GM10266 (cell line): Measurements from ENCODE around the gene NFIA.

Experiments used
- DNase-seq: peaks from one replicate; pipeline ENCODE4 v3.0.0; 2012; ENCODE audit errors: extremely low spot score
- TF ChIP-seq, protein P1 (sequence below): IDR thresholded peaks from 2 replicates; pipeline ENCODE4 v1.5.1; 2012; ENCODE audit warnings: mild to moderate bottlenecking, low read depth; ENCODE audit not compliant: control insufficient read depth, insufficient read depth; ENCODE audit errors: missing control alignments

NFIA gene

DNA sequence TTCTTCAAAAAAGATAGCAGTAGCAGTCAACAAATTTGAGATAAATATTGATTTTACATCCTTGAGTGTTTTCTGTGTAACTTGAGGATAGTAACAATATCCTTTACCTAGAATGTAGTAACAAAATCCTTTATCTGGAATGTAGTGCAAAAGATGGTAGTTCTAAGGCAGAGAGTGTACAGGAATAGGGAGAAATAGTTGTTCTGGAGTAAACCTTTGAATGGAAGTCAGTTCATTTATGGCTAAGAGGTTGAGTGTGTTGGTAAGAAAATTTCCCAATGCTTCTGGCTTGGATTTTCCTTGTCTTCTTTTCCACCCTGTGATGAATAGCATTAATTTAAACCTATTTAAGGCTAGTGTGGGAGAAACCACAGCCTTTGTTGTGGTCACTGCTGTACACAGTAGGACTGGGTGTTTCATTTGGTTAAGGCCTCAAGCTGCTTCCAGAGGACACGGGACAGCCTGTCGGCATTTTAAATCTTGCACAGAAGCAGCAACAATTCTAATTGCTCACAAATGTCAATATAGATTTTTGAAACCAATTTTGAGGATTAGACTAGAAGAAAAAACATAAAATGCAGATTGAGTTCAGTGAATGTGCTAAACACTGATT, 11.3 kb downstream of the NFIA start:
- TF ChIP-seq, protein P1, sequence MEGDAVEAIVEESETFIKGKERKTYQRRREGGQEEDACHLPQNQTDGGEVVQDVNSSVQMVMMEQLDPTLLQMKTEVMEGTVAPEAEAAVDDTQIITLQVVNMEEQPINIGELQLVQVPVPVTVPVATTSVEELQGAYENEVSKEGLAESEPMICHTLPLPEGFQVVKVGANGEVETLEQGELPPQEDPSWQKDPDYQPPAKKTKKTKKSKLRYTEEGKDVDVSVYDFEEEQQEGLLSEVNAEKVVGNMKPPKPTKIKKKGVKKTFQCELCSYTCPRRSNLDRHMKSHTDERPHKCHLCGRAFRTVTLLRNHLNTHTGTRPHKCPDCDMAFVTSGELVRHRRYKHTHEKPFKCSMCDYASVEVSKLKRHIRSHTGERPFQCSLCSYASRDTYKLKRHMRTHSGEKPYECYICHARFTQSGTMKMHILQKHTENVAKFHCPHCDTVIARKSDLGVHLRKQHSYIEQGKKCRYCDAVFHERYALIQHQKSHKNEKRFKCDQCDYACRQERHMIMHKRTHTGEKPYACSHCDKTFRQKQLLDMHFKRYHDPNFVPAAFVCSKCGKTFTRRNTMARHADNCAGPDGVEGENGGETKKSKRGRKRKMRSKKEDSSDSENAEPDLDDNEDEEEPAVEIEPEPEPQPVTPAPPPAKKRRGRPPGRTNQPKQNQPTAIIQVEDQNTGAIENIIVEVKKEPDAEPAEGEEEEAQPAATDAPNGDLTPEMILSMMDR = no peak
- no peak for DNase-seq

DNA sequence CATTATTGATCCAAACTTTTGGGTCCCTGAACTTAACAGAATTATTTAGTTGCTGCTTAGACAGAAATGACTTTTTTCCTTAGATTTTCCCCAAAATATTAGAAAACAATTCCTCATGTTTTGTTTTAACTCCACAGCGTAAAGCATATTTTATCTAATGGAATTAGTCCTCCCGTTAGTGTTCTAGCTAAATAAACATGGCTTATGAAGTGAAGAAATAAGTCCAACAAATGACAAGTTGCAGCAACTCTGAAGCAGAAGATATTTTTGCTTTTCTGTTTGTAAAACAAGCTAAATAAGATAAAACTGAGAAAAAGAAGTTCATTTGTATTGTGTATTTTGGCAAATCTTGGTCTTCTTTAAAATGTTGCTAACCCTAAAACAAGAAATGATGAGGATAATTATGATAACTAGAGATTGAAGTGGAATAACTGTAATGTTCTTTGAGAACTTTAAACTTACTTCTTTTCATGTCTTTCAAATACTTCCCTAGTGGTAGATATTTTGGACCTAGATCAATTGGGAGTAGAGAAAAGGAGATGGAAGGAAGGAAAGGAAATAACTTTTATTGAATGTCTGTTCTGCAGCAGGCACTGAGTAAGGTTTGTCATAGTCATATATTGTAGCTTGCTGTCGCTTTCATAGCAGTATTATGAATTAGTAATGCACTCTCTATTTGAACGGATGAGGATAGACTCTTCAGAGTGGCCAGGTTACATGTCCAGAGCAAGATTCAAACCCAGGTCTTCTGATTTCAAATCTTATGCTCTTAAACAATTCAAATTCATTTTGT, 12.5 kb downstream of the NFIA start:
- TF ChIP-seq, protein P1 = no peak
- no peak for DNase-seq

DNA sequence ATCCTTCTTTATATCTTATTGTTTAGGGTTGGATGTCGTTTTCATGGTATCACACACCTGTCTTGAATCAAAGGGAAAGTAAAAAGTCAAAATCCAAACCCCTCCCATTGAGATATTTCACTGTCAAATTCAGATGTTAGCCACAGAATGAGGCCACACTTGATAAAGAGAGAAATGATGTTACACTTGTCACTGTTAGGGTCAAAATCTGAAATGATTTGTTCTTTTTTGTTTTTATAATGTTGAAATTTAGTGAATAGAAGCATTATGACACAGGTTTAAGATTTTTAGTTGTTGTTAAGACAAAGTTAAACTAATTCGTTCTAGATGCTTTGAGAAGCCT, 13.1 kb downstream of the NFIA start:
- TF ChIP-seq, protein P1 = no peak
- DNase-seq = no peak

DNA sequence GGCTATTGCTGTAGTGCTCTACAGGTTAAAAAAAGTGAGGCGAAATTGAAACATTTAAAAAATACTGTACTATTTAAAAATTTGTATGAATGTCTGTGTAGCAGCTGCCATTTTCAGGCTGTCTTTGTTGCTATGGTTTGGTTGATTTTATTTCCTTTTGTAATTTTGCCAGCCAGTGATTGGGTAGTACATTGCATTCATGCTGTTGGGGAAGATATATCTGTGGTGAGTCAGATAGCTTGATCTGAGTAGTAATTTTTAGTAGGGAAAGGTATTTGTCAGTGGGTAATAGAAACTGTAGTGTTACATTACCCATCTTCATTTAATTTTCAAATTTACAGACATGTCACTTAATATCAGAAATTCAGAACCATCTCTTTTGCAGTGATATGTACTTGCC, 15.0 kb downstream of the NFIA start:
- TF ChIP-seq, protein P1 = no peak
- no peak for DNase-seq

DNA sequence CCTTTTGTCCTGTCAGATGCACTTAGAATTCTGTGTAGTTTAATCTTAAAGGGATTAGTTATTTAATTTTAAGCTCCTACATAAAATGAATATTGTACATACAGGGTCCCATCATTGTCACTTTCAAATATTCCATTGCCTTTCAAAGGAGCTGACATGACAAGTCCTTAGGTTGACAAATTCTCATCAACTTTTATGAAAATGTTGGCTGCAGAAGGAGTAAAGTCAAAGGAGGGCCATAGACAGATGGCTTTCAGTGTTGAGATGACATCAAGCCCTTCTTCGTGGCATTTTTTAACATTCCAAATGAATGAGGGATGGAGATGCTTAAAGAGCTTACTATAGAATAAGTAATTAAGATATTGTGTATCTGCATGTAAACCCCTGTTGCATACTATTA, 15.4 kb downstream of the NFIA start:
- DNase-seq = no peak
- TF ChIP-seq, protein P1 = no peak

DNA sequence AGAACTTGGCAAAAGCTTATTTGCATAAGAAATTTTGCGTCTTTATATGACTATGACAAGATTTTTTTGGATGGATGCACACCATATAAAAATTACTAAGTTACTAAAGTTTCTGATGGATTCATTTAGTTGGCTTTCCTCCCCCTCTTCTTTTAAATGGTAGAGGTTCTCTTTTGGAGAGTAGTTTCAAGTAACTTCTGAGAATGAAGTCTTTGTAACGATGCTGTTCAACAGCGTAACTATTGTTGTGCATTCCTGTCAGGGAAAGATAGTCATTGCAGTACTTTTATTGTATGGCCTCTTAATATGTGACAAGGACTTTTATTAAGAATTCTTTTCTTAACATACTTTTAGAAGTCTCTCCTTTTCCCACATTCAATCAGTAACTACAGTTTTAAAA, 16.0 kb downstream of the NFIA start:
- no peak for DNase-seq

More for the DNA sequence above, 16.0 kb downstream of the NFIA start:
- TF ChIP-seq, protein P1 = no peak
